ENCODE data around the gene CDH3. TPM values are rescaled to one million over a fixed set of nuclear protein-coding genes. Genes with fewer than 3 reads are reported as not detected.

The CDH3 gene
- total RNA-seq (2014; rRNA removed; shearing (Covaris generic)) = 0.34 and 4.9 TPM in 2 replicates

DNA sequence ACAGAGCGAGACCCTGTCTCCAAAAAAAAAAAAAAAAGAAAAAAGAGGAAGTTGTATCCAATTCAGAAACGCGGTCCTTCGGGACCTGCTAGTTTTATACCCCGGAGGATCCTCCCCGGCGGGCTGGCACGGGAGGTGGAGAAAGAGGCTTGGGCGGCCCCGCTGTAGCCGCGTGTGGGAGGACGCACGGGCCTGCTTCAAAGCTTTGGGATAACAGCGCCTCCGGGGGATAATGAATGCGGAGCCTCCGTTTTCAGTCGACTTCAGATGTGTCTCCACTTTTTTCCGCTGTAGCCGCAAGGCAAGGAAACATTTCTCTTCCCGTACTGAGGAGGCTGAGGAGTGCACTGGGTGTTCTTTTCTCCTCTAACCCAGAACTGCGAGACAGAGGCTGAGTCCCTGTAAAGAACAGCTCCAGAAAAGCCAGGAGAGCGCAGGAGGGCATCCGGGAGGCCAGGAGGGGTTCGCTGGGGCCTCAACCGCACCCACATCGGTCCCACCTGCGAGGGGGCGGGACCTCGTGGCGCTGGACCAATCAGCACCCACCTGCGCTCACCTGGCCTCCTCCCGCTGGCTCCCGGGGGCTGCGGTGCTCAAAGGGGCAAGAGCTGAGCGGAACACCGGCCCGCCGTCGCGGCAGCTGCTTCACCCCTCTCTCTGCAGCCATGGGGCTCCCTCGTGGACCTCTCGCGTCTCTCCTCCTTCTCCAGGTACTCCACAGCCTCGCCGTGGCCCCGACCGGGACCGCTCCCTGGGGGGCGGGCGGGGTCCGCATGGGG, at the start of gene CDH3:
Gene CDH3 (plus strand): TSS at position 596 of the 779 bp plus-strand sequence. CDS start 70 bp downstream, at position 666.
- peaks cover 11% of the 10 kb centered on the region; the same call in 1 of the 2 replicates for H3K27me3 ChIP-seq (replicated peaks)
- H3K27ac ChIP-seq = no peak within 1 kb of the TSS
- no peak for DNase-seq (ENCODE audit: low read depth in 1 of 2, low spot score in 2 of 2)
- peaks cover 18% of the 10 kb centered on the region for H3K4me1 ChIP-seq (replicated peaks)
- H3K36me3 ChIP-seq = no peaks in the 10 kb centered on the region
- H3K4me3 ChIP-seq = peak within 1 kb of the TSS; percentile 33
- H3K9me3 ChIP-seq (replicated peaks) = no peaks in the 10 kb centered on the region

DNA sequence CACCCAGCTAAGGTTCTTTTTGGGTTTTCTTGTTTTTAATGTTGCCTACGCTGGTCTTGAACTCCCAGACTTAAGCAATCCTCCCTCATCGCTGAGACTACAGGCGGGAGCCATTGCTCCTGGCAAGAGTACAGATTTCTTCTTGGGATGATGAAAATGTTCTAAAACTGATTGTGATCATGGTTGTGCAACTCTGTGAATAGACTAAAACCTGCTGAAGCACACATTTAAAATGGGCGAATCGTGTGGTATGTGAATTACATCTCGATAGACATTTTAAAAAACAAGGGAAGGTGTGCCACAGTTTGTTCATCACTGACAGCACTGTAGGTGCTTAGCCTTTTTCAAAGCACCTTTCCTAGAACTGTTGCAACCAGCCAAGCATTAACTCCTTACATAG, 48.8 kb upstream of the CDH3 start:
- H3K4me1 ChIP-seq (replicated peaks) = no peaks in the 10 kb centered on the region
- H3K9me3 ChIP-seq (replicated peaks) = no peaks in the 10 kb centered on the region
- no peak overlapping the region for H3K27ac ChIP-seq
- no peak overlapping the region for H3K4me3 ChIP-seq
- H3K36me3 ChIP-seq = no peaks in the 10 kb centered on the region
- H3K27me3 ChIP-seq (replicated peaks) = no peaks in the 10 kb centered on the region
- DNase-seq (ENCODE audit: low read depth in 1 of 2, low spot score in 2 of 2) = no peak

- no peak overlapping the region for H3K4me3 ChIP-seq
- no peak overlapping the region for H3K27ac ChIP-seq
- no peaks in the 10 kb centered on the region for H3K4me1 ChIP-seq (replicated peaks)
- no peaks in the 10 kb centered on the region for H3K36me3 ChIP-seq
- no peaks in the 10 kb centered on the region for H3K9me3 ChIP-seq (replicated peaks)
- no peaks in the 10 kb centered on the region for H3K27me3 ChIP-seq (replicated peaks)
- DNase-seq (ENCODE audit: low read depth in 1 of 2, low spot score in 2 of 2) = no peak
These were observed 45.5 kb upstream of the CDH3 start for GRCh38 chr16:68599586-68599985.

GRCh38 chr16:68605746-68606145, 39.4 kb upstream of the CDH3 start:
- Histone ChIP-seq H3K4me3 (no peak overlapping the region), H3K27ac (no peak overlapping the region), H3K36me3 (no peaks in the 10 kb centered on the region), H3K4me1 (replicated peaks) (no peaks in the 10 kb centered on the region), H3K27me3 (replicated peaks) (no peaks in the 10 kb centered on the region), H3K9me3 (replicated peaks) (no peaks in the 10 kb centered on the region)
- no peak for DNase-seq (ENCODE audit: low read depth in 1 of 2, low spot score in 2 of 2)

DNA sequence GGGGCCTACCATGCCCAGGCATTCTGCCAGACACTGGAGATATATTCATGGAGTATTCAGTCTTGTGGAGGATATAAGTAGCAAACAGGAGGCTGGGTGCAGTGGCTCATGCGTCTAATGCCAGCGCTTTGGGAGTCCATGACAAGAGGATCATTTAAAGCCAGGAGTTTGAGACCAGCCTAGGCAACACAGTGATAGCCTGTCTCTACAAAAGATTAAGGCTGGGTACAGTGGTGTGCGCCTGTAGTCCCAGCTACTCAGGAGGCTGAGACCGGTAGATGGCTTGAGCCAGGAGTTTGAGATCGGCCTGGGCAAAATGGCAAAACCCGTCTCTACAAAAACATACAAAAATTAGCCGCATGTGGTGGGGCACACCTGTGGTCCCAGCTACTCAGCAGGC, 37.7 kb upstream of the CDH3 start:
- no peaks in the 10 kb centered on the region for H3K4me1 ChIP-seq (replicated peaks)
- no peak overlapping the region for H3K27ac ChIP-seq
- no peak for DNase-seq (ENCODE audit: low read depth in 1 of 2, low spot score in 2 of 2)
- no peaks in the 10 kb centered on the region for H3K9me3 ChIP-seq (replicated peaks)
- H3K4me3 ChIP-seq = no peak overlapping the region
- H3K27me3 ChIP-seq (replicated peaks) = no peaks in the 10 kb centered on the region
- no peaks in the 10 kb centered on the region for H3K36me3 ChIP-seq

- Histone ChIP-seq H3K4me3 (no peak overlapping the region), H3K9me3 (replicated peaks) (no peaks in the 10 kb centered on the region), H3K27me3 (replicated peaks) (no peaks in the 10 kb centered on the region), H3K27ac (no peak overlapping the region), H3K36me3 (no peaks in the 10 kb centered on the region), H3K4me1 (replicated peaks) (no peaks in the 10 kb centered on the region)
- DNase-seq (ENCODE audit: low read depth in 1 of 2, low spot score in 2 of 2) = no peak
These were observed 36.8 kb upstream of the CDH3 start for GRCh38 chr16:68608330-68608729.

DNA sequence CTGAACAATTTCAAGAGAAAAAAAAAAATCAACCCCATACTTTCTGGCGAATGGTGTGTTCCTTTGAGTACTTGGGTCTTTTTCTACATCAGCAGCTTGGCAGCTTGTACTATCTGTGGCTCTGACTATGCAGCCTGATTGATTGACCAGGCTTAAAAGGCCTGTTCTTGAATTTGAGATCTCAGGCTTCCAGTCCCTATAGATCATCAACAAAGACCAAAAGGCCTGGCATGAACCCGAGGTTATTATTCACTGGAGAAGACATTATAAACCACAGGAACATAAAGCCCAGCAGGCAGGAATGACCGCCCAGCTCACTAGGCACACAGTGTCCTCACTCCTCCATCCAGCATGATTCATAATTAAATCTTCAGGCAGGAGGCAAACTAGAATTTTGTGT, 32.1 kb upstream of the CDH3 start:
- H3K9me3 ChIP-seq (replicated peaks) = peaks cover 2% of the 10 kb centered on the region; the same call in 1 of the 2 replicates
- DNase-seq (ENCODE audit: low read depth in 1 of 2, low spot score in 2 of 2) = no peak
- H3K36me3 ChIP-seq = no peaks in the 10 kb centered on the region
- no peak overlapping the region for H3K27ac ChIP-seq
- no peak overlapping the region for H3K4me3 ChIP-seq
- H3K4me1 ChIP-seq (replicated peaks) = no peaks in the 10 kb centered on the region
- no peaks in the 10 kb centered on the region for H3K27me3 ChIP-seq (replicated peaks)

DNA sequence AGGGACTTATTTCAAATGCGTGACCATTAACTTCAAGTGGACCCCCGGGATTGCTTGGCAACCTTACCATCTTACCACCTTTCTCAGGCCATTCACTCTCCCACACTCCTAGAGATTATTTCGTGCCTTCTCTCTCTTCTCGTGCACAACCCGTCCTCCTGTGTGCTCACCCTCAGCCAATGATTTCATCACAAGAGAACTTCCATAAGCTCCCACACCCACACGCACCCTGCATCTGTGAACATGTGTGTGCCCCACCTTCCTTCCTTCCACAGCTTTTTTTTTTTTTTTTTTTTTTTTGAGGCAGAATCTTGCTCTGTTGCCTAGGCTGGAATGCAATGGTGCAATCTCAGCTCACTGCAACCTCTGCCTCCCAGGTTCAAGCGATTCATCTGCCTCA, 27.4 kb upstream of the CDH3 start:
- no peaks in the 10 kb centered on the region for H3K4me1 ChIP-seq (replicated peaks)
- no peak overlapping the region for H3K27ac ChIP-seq
- no peaks in the 10 kb centered on the region for H3K36me3 ChIP-seq
- no peak for DNase-seq (ENCODE audit: low read depth in 1 of 2, low spot score in 2 of 2)
- H3K4me3 ChIP-seq = no peak overlapping the region
- peaks cover 2% of the 10 kb centered on the region; the same call in 1 of the 2 replicates for H3K9me3 ChIP-seq (replicated peaks)
- H3K27me3 ChIP-seq (replicated peaks) = no peaks in the 10 kb centered on the region

GRCh38 chr16:68626557-68626956, 18.6 kb upstream of the CDH3 start:
- DNase-seq (ENCODE audit: low read depth in 1 of 2, low spot score in 2 of 2) = no peak
- H3K4me1 ChIP-seq (replicated peaks) = no peaks in the 10 kb centered on the region

GRCh38 chr16:68627951-68628425, 17.1 kb upstream of the CDH3 start:
- H3K27me3 ChIP-seq (replicated peaks) = no peaks in the 10 kb centered on the region
- DNase-seq (ENCODE audit: low read depth in 1 of 2, low spot score in 2 of 2) = no peak
- H3K4me1 ChIP-seq (replicated peaks) = no peaks in the 10 kb centered on the region

More at GRCh38 chr16:68626557-68626956, 18.6 kb upstream of the CDH3 start:
- no peaks in the 10 kb centered on the region for H3K36me3 ChIP-seq
- no peaks in the 10 kb centered on the region for H3K27me3 ChIP-seq (replicated peaks)
- H3K9me3 ChIP-seq (replicated peaks) = no peaks in the 10 kb centered on the region
- no peak overlapping the region for H3K4me3 ChIP-seq
- no peak overlapping the region for H3K27ac ChIP-seq

DNA sequence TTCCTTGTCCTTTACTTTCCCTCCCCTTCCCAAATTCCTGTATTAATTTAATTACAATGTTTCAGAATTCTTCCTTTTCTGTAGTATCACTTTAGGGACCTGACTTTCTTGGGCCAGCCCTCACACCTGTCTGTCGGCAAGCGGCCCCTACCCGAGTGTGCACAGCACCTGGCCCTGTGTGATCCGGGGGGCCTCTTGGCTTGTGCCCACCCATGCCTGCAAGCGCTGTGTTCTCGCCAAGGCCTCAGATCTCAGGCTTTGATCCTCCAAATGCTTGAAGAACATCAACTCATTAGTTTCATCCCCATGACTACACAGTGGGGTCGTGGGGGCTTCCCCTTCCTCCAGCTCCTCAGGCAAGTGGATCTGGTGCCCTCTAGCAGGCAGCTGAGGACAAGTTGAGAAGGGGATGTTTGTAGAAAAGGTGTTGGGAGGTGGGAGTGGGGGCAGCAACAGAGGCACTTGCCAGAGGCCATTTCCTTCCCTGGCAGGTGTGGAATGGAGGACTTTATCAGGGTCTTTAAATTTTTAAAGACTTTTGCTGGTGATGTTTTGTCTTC, 15.7 kb upstream of the CDH3 start:
- no peak overlapping the region for H3K27ac ChIP-seq
- no peak for DNase-seq (ENCODE audit: low read depth in 1 of 2, low spot score in 2 of 2)

More at GRCh38 chr16:68627951-68628425, 17.1 kb upstream of the CDH3 start:
- no peaks in the 10 kb centered on the region for H3K9me3 ChIP-seq (replicated peaks)
- H3K27ac ChIP-seq = no peak overlapping the region
- H3K36me3 ChIP-seq = no peaks in the 10 kb centered on the region
- H3K4me3 ChIP-seq = no peak overlapping the region

DNA sequence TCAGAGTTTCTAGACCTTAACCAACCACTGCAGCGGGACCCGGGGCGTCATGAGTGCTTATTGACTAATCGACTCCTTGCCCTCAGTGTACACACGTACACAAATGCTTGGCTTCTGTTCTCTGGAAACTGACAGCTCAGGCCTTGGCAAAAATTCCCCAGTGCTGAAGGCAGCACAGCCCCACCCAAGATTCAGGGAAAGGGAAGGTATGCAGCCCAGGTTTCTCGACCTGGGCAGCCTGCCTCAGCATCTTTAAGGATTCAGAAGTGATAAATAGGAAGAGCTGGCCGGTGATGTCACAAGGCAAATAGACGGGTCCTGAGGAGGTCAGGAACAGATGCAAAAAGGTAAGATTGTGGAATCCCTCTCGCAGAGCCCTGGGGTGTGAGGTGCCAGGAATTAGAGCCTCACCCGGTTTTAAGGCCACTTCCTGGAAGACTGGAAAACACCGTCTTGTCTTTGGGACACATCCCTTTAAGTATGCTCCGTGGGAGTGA, 9.0 kb upstream of the CDH3 start:
- DNase-seq (ENCODE audit: low read depth in 1 of 2, low spot score in 2 of 2) = peak in 1 of 2 experiments; percentile 19
- Histone ChIP-seq H3K4me1 (replicated peaks) (peaks cover 17% of the 10 kb centered on the region), H3K4me3 (no peak overlapping the region), H3K27me3 (replicated peaks) (no peaks in the 10 kb centered on the region), H3K27ac (no peak overlapping the region), H3K9me3 (replicated peaks) (no peaks in the 10 kb centered on the region), H3K36me3 (no peaks in the 10 kb centered on the region)

More for the DNA sequence above, 15.7 kb upstream of the CDH3 start:
- no peaks in the 10 kb centered on the region for H3K9me3 ChIP-seq (replicated peaks)
- no peak overlapping the region for H3K4me3 ChIP-seq
- H3K27me3 ChIP-seq (replicated peaks) = no peaks in the 10 kb centered on the region
- H3K36me3 ChIP-seq = no peaks in the 10 kb centered on the region
- H3K4me1 ChIP-seq (replicated peaks) = no peaks in the 10 kb centered on the region

GRCh38 chr16:68636818-68637217, 8.3 kb upstream of the CDH3 start:
- Histone ChIP-seq H3K4me3 (no peak overlapping the region), H3K27me3 (replicated peaks) (no peaks in the 10 kb centered on the region), H3K9me3 (replicated peaks) (no peaks in the 10 kb centered on the region), H3K36me3 (no peaks in the 10 kb centered on the region), H3K27ac (no peak overlapping the region), H3K4me1 (replicated peaks) (peaks cover 22% of the 10 kb centered on the region)
- peak in 1 of 2 experiments; percentile 9 for DNase-seq (ENCODE audit: low read depth in 1 of 2, low spot score in 2 of 2)

- Histone ChIP-seq H3K27me3 (replicated peaks) (peaks cover 7% of the 10 kb centered on the region; the same call in 1 of the 2 replicates), H3K4me3 (no peak overlapping the region)
- DNase-seq (ENCODE audit: low read depth in 1 of 2, low spot score in 2 of 2) = peak in 1 of 2 experiments; percentile 25
These were observed 4.1 kb upstream of the CDH3 start for GRCh38 chr16:68640972-68641371.

More at GRCh38 chr16:68640972-68641371, 4.1 kb upstream of the CDH3 start:
- H3K9me3 ChIP-seq (replicated peaks) = no peaks in the 10 kb centered on the region
- no peak overlapping the region for H3K27ac ChIP-seq
- no peaks in the 10 kb centered on the region for H3K36me3 ChIP-seq
- peaks cover 30% of the 10 kb centered on the region for H3K4me1 ChIP-seq (replicated peaks)
